Measurements from ENCODE around the gene DHH.

DHH gene

GRCh38 chr12:49050507-49051372, 43.9 kb downstream of the DHH start:
- H3K4me3 ChIP-seq (ENCODE audit: low read depth, low read length): no peak overlapping the region
- TF ChIP-seq CTCF (IDR thresholded peaks at IDR 0.05; ENCODE audit: insufficient read depth, low read depth, low read length, missing control alignments): no peak
- DNase-seq (ENCODE audit: low read depth): no peak

- no peak for DNase-seq (ENCODE audit: low read depth)
- H3K4me3 ChIP-seq (ENCODE audit: low read depth, low read length): no peak overlapping the region
- TF ChIP-seq CTCF (IDR thresholded peaks at IDR 0.05; ENCODE audit: insufficient read depth, low read depth, low read length, missing control alignments): no peak
Measured at GRCh38 chr12:49049566-49050224, 44.9 kb downstream of the DHH start.

- no peak overlapping the region for H3K4me3 ChIP-seq (ENCODE audit: low read depth, low read length)
- no peak for DNase-seq (ENCODE audit: low read depth)
- TF ChIP-seq CTCF (IDR thresholded peaks at IDR 0.05; ENCODE audit: insufficient read depth, low read depth, low read length, missing control alignments): no peak
Measured at GRCh38 chr12:49048953-49049352, 45.6 kb downstream of the DHH start.

GRCh38 chr12:49046129-49046895, 48.3 kb downstream of the DHH start:
- no peak for DNase-seq (ENCODE audit: low read depth)
- H3K4me3 ChIP-seq (ENCODE audit: low read depth, low read length): no peak overlapping the region
- no peak for TF ChIP-seq CTCF (IDR thresholded peaks at IDR 0.05; ENCODE audit: insufficient read depth, low read depth, low read length, missing control alignments)

- no peak for TF ChIP-seq CTCF (IDR thresholded peaks at IDR 0.05; ENCODE audit: insufficient read depth, low read depth, low read length, missing control alignments)
Measured at GRCh38 chr12:49044660-49045059, 49.9 kb downstream of the DHH start.

GRCh38 chr12:49043856-49044258, 50.7 kb downstream of the DHH start:
- DNase-seq (ENCODE audit: low read depth): peak; percentile 77
- peak; percentile 80 for TF ChIP-seq CTCF (IDR thresholded peaks at IDR 0.05; ENCODE audit: insufficient read depth, low read depth, low read length, missing control alignments)
- H3K4me3 ChIP-seq (ENCODE audit: low read depth, low read length): no peak overlapping the region

More at GRCh38 chr12:49044660-49045059, 49.9 kb downstream of the DHH start:
- H3K4me3 ChIP-seq (ENCODE audit: low read depth, low read length): no peak overlapping the region
- no peak for DNase-seq (ENCODE audit: low read depth)
